SK-N-MC (cell line): ENCODE results near the gene FRMD4A.

Source experiments
- DNase-seq: peaks from one replicate; pipeline ENCODE4 v3.0.0-alpha.2; 2011; ENCODE audit warnings: low read depth, low spot score
- H3K27ac ChIP-seq: fragments of 200-600 bp; sonication (generic); 2 replicates; pipeline ENCODE4 v1.5.1; 2016; ENCODE audit warnings: mixed run types
- H3K36me3 ChIP-seq: fragments of 200-600 bp; sonication (generic); 2 replicates; pipeline ENCODE4 v1.6.1; 2017; ENCODE audit warnings: antibody characterized with exemption, low read length, mixed read lengths; ENCODE audit not compliant: insufficient read depth
- H3K4me3 ChIP-seq: fragments of 200-600 bp; sonication (generic); 2 replicates; pipeline ENCODE4 v1.5.1; 2016
- H3K9ac ChIP-seq: fragments of 200-600 bp; sonication (generic); 2 replicates; pipeline ENCODE4 v1.8.0; 2017; ENCODE audit warnings: mixed run types, mixed read lengths; ENCODE audit not compliant: insufficient read length
- H3K9me3 ChIP-seq: fragments of 200-600 bp; sonication (generic); 2 replicates; pipeline ENCODE4 v1.6.1; 2017; ENCODE audit warnings: low read depth, mild to moderate bottlenecking, antibody characterized with exemption, low read length, moderate library complexity, mixed read lengths
- EZH2 ChIP-seq: fragments of 200-600 bp; sonication (generic); IDR thresholded peaks from one replicate; pipeline ENCODE4 v1.6.1; 2017; ENCODE audit warnings: antibody characterized with exemption
- FOXP2 ChIP-seq: optimal IDR thresholded peaks from 2 replicates; pipeline ENCODE3; 2011; ENCODE audit warnings: mild to moderate bottlenecking, moderate library complexity; ENCODE audit not compliant: insufficient read depth; ENCODE audit errors: extremely low read length, control extremely low read depth
- POLR2AphosphoS5 ChIP-seq: IDR thresholded peaks from 2 replicates; pipeline ENCODE4 v1.6.1; 2012; ENCODE audit warnings: mild to moderate bottlenecking, low read depth, low read length, borderline replicate concordance

The FRMD4A gene

GRCh38 chr10:13698217-13698616 lies 632.5 kb downstream of the FRMD4A start:
- no peak overlapping the region for H3K9ac ChIP-seq
- no peak overlapping the region for H3K4me3 ChIP-seq
- H3K9me3 ChIP-seq: no peaks in the 10 kb centered on the region
- H3K27ac ChIP-seq: no peak overlapping the region
- TF ChIP-seq POLR2AphosphoS5 (no peak), EZH2 (no peak)
- no peak for DNase-seq
- no peaks in the 10 kb centered on the region for H3K36me3 ChIP-seq

- Histone ChIP-seq H3K36me3 (no peaks in the 10 kb centered on the region), H3K9ac (no peak overlapping the region), H3K27ac (no peak overlapping the region), H3K4me3 (no peak overlapping the region), H3K9me3 (no peaks in the 10 kb centered on the region)
- no peak for DNase-seq
- TF ChIP-seq FOXP2 (no peak), POLR2AphosphoS5 (no peak), EZH2 (no peak)
Observed at GRCh38 chr10:13696071-13696470, 634.7 kb downstream of the FRMD4A start.

DNA sequence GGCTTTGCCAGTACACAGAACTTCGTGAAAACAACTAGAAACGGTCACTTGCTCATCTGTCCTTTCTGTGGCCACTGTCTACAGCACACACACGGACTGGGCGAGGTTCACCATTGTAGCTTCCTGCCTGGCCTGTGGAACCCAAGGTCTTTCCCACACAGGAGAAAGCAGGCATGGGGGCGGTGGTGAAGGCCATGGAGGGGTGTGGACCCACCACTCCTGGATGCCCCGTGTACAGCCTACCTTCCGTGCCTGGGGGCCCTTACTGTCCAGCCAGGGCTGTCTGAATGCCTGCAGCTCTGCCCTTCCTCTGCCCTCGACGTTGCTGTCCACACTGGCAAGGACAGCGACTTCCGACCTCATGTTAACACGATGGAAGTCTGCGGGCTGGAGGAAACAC lies 635.1 kb downstream of the FRMD4A start:
- Histone ChIP-seq H3K9me3 (no peaks in the 10 kb centered on the region), H3K9ac (no peak overlapping the region), H3K36me3 (no peaks in the 10 kb centered on the region), H3K27ac (no peak overlapping the region), H3K4me3 (no peak overlapping the region)
- TF ChIP-seq POLR2AphosphoS5: no peak
- TF ChIP-seq EZH2: no peak
- no peak for DNase-seq

DNA sequence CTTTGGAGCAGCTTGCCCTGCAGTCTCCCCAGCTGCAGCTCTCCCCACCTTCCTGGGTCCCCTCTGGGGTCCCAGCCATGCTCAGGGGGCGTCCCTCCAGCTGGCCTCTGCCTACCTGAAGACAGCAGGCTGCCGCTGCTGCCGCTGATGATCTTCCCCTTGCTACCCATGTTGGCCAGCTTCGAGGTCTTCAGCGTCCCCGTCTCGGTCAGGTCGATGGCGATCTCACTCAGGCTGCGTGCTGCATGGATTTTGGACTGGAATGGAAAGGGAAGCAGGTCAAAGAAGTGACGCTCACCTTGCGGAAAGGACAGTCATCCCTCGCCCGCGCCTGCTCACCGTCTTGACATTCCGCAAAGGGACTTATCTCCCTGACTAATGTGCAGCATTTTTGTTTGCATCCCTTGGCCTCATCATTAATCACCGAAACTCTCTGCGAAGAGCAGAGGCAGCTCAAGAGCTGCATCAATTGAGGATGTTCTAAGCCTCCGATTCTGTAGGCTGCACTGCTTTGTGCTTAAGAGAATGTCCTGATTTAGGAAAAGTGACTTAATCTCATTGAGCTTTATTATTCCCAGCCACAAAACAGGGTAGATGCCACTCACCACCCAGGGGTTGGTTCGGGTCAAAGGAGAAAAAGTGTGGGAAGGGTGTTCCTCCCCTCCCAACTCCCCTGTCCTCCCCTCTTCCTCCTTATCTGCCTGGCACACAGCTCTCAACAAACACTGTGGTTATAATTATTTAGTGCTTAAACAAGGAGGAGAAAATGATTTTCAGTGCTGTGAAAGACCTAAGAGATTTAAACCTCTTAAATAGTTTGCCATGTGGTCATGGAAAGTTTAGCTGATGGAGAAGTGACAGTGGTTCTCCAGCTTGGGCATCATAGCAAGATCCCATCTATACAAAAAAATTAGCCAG lies 636.7 kb downstream of the FRMD4A start:
- no peak overlapping the region for H3K9ac ChIP-seq
- DNase-seq: no peak
- H3K9me3 ChIP-seq: no peaks in the 10 kb centered on the region
- H3K4me3 ChIP-seq: no peak overlapping the region
- no peaks in the 10 kb centered on the region for H3K36me3 ChIP-seq
- no peak overlapping the region for H3K27ac ChIP-seq
- TF ChIP-seq FOXP2 (no peak), EZH2 (no peak), POLR2AphosphoS5 (no peak)

DNA sequence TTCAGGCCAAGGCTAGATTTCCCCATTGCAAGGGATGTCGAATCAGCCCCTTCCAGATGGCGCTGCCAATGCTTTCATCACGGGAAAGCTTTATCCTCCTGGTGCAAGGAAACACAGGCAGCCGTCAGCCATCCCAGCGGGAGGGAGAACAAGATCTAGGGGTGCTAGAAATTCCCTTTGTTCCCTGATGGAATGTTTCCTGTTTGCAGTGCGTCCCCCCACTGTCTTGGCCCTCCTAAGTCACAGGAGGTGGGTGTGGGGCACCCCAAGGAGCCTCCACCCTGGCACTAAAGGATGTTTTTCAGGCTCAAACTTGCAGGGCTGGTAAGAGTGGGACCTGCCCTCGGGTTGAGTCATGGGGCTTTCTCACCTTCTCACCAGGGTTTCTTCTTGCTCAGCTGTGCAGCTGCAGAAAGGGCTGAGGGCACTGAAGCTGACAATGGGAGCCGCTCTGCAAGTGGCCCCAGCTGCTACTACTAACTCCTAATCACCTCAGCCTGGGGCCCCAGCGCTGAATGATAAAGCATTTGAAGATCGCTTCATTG lies 640.4 kb downstream of the FRMD4A start:
- H3K4me3 ChIP-seq: no peak overlapping the region
- DNase-seq: no peak
- H3K9me3 ChIP-seq: no peaks in the 10 kb centered on the region
- H3K36me3 ChIP-seq: no peaks in the 10 kb centered on the region
- no peak overlapping the region for H3K27ac ChIP-seq
- no peak for TF ChIP-seq EZH2
- no peak for TF ChIP-seq FOXP2
- no peak for TF ChIP-seq POLR2AphosphoS5
- no peak overlapping the region for H3K9ac ChIP-seq

DNA sequence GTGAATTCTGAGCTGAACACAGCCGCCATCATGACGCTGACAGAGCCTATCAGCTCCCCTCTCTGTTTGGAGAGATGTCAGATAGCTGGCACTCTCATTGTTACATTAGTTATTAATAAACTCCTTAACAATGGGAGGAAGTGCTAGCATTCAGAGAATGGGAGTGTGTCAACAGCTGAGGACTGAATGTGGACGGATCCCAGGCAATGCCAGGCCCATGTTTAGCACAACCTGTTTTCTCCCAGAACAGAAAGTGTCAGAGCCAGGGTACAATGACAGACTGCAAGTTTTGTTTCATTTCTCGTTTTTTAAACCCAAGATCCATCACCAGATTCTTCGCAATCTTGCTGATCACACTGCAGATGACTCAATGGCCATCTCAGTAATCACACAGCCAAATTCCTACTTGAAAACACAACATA lies 644.4 kb downstream of the FRMD4A start:
- Histone ChIP-seq H3K36me3 (no peaks in the 10 kb centered on the region), H3K4me3 (no peak overlapping the region), H3K9me3 (no peaks in the 10 kb centered on the region), H3K9ac (no peak overlapping the region), H3K27ac (no peak overlapping the region)
- DNase-seq: no peak
- no peak for TF ChIP-seq EZH2
- TF ChIP-seq POLR2AphosphoS5: no peak
- TF ChIP-seq FOXP2: no peak

- no peaks in the 10 kb centered on the region for H3K9me3 ChIP-seq
- H3K27ac ChIP-seq: no peak overlapping the region
- no peak overlapping the region for H3K4me3 ChIP-seq
- no peaks in the 10 kb centered on the region for H3K36me3 ChIP-seq
- H3K9ac ChIP-seq: no peak overlapping the region
- no peak for TF ChIP-seq FOXP2
- TF ChIP-seq POLR2AphosphoS5: no peak
- TF ChIP-seq EZH2: no peak
- DNase-seq: no peak
Observed at GRCh38 chr10:13685885-13686284, 644.8 kb downstream of the FRMD4A start.

DNA sequence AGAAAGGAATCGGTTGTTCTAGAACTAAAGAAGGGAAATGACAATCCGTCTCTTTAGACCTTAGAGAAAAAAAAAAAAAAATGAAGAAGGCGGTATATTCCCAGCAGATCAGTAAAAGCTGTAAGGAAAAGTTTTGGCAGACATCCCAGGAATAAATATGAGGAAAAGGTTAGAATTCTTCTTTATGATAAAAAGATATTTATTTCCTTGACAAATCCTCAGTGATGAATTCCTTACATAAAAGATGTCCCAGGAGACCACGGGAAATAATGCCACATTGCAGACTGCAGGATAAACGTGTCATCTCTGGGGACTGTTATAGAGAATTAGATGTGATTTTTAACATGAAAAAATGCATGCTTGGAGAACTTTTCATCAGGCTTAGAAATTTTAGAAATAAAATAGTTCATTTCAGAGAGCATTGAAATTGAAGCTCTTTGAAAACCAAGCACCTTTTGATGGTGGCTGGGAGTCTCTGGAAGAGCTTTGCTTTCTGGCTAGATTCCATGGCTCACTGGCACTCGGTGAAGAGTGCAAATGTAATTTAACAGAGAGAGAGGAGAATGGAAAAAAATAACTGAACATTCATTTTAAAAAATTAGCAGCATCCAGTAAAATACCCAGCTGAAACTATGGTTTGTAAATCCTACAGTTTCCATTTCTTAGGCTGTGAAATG lies 645.8 kb downstream of the FRMD4A start:
- Histone ChIP-seq H3K27ac (peak overlapping the region; percentile 54; the same call in 1 of the 2 replicates), H3K9ac (no peak overlapping the region), H3K36me3 (no peaks in the 10 kb centered on the region), H3K4me3 (peak overlapping the region; percentile 69), H3K9me3 (no peaks in the 10 kb centered on the region)
- TF ChIP-seq FOXP2 (no peak), POLR2AphosphoS5 (no peak), EZH2 (no peak)
- DNase-seq: peak; percentile 47
